GM21786 (cell line): Measurements from ENCODE around the gene HASPIN.

Experiments used
- ATAC-seq: cut with Tn5 transposase; IDR thresholded peaks from one replicate; pipeline ENCODE4 v1.9.1; 2021; ENCODE audit not compliant: unreplicated experiment

Gene HASPIN

GRCh38 chr17:3723556-3724377 lies at the start of gene HASPIN:
TSS of gene HASPIN (plus strand) at chr17:3723903. CDS start at chr17:3723936, 33 bp downstream.
- peak; percentile 82 for ATAC-seq

- ATAC-seq: no peak
Observed at GRCh38 chr17:3675886-3676285, 47.8 kb upstream of the HASPIN start.

- no peak for ATAC-seq
Observed at GRCh38 chr17:3678095-3678820, 45.4 kb upstream of the HASPIN start.

- ATAC-seq: no peak
Observed at GRCh38 chr17:3678821-3679530, 44.7 kb upstream of the HASPIN start.

- no peak for ATAC-seq
Observed at GRCh38 chr17:3679531-3680126, 44.1 kb upstream of the HASPIN start.

GRCh38 chr17:3681057-3681456 lies 42.6 kb upstream of the HASPIN start:
- ATAC-seq: no peak

GRCh38 chr17:3681565-3681964 lies 42.1 kb upstream of the HASPIN start:
- ATAC-seq: no peak

- ATAC-seq: no peak
Observed at GRCh38 chr17:3682033-3682432, 41.7 kb upstream of the HASPIN start.

- no peak for ATAC-seq
Observed at GRCh38 chr17:3683054-3683511, 40.6 kb upstream of the HASPIN start.

GRCh38 chr17:3685174-3685573 lies 38.5 kb upstream of the HASPIN start:
- no peak for ATAC-seq

- ATAC-seq: no peak
Observed at GRCh38 chr17:3688027-3688553, 35.6 kb upstream of the HASPIN start.

- ATAC-seq: no peak
Observed at GRCh38 chr17:3688852-3689261, 34.8 kb upstream of the HASPIN start.

GRCh38 chr17:3689262-3690093 lies 34.2 kb upstream of the HASPIN start:
- ATAC-seq: no peak

GRCh38 chr17:3690094-3690715 lies 33.5 kb upstream of the HASPIN start:
- ATAC-seq: no peak

GRCh38 chr17:3691617-3692067 lies 32.1 kb upstream of the HASPIN start:
- no peak for ATAC-seq

- ATAC-seq: no peak
Observed at GRCh38 chr17:3692346-3692745, 31.4 kb upstream of the HASPIN start.

- no peak for ATAC-seq
Observed at GRCh38 chr17:3693141-3693540, 30.6 kb upstream of the HASPIN start.

- ATAC-seq: peak; percentile 60
Observed at GRCh38 chr17:3693829-3694231, 29.9 kb upstream of the HASPIN start.

GRCh38 chr17:3695129-3695722 lies 28.5 kb upstream of the HASPIN start:
- no peak for ATAC-seq
